Measurements from ENCODE around the gene HNF4A.

DNA sequence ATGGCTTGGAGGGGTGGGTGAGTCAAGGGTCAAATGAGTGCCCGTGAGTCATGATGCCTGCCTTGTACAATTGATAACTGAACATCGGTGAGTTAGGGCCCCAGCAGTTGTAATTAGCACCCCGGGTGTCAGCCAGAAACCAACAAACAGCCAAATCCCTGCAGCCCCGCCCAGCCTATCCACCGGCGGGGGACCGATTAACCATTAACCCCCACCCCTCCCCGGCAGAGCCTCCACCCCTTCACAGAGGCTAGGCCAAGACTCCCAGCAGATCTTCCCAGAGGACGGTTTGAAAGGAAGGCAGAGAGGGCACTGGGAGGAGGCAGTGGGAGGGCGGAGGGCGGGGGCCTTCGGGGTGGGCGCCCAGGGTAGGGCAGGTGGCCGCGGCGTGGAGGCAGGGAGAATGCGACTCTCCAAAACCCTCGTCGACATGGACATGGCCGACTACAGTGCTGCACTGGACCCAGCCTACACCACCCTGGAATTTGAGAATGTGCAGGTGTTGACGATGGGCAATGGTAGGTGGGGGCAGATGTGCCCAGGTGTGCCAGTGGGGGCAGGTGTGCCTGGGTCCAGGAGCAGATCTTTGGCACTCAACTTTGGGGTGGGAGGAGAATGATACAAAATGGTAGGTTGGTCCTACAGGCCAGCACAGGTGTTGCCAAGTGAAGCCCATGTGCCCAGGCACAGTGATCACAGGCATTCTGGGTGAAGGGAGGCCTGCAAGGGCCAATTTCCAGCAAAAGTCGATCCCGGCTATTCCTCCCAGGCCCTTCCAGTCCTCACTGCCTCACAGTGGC, 45.7 kb downstream of the HNF4A start:
- TF ChIP-seq, protein P1, sequence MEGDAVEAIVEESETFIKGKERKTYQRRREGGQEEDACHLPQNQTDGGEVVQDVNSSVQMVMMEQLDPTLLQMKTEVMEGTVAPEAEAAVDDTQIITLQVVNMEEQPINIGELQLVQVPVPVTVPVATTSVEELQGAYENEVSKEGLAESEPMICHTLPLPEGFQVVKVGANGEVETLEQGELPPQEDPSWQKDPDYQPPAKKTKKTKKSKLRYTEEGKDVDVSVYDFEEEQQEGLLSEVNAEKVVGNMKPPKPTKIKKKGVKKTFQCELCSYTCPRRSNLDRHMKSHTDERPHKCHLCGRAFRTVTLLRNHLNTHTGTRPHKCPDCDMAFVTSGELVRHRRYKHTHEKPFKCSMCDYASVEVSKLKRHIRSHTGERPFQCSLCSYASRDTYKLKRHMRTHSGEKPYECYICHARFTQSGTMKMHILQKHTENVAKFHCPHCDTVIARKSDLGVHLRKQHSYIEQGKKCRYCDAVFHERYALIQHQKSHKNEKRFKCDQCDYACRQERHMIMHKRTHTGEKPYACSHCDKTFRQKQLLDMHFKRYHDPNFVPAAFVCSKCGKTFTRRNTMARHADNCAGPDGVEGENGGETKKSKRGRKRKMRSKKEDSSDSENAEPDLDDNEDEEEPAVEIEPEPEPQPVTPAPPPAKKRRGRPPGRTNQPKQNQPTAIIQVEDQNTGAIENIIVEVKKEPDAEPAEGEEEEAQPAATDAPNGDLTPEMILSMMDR (IDR thresholded peaks at IDR 0.05), result no peak
- TF ChIP-seq POLR2AphosphoS5 (IDR thresholded peaks at IDR 0.05), result no peak
- TF ChIP-seq EP300 (IDR thresholded peaks at IDR 0.05), result no peak
- TF ChIP-seq POLR2A (IDR thresholded peaks at IDR 0.05; ENCODE audit: low read depth), result no peak

Data from esophagus muscularis mucosa (tissue), 4 donors.